C4-2B (cell line): ENCODE measurements around the gene IMPDH1.

Experiments used
- H3K27ac ChIP-seq: fragments of 450-650 bp; 2 replicates; pipeline ENCODE4 v1.5.1; 2017
- ZFX ChIP-seq: fragments of 450-650 bp; IDR thresholded peaks from 2 replicates; pipeline ENCODE4 v1.6.1; 2017
- TF ChIP-seq, protein P1 (sequence below): fragments of 450-650 bp; conservative IDR thresholded peaks from 2 replicates; pipeline ENCODE4 v1.5.1; 2017; ENCODE audit warnings: mild to moderate bottlenecking

The IMPDH1 gene

DNA sequence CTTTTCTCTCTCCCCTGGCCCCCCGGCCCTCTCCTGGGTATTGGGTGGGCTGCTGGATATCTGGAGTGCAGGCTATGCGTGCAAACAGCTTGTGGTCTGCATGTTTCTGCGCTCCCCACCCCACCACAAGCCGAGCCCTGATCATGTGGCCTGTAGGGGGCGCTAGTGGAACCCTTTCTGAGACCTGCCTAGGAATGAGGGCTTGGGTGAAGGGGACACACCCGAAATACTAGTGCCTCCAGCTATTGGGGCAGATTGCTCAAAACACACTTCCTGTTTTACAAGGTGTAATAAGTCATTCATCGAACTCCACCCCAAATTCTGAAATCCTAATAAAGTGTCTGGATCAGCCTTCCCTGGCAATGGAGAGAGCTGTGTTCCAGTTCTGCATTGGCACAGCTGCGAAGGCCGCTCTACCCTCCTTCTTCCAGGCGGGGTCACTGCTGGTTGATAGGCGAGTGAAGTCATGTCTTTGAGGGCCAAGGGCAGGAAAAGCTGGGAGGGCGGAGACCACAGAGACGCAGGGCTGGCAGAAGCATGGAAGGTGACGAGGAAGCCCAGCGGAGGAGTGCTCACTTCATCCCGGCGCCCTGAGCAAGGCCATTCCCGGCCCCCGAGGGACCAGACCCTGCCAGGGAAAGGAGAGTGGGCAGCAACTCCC, 28.5 kb downstream of the IMPDH1 start:
- TF ChIP-seq, protein P1, sequence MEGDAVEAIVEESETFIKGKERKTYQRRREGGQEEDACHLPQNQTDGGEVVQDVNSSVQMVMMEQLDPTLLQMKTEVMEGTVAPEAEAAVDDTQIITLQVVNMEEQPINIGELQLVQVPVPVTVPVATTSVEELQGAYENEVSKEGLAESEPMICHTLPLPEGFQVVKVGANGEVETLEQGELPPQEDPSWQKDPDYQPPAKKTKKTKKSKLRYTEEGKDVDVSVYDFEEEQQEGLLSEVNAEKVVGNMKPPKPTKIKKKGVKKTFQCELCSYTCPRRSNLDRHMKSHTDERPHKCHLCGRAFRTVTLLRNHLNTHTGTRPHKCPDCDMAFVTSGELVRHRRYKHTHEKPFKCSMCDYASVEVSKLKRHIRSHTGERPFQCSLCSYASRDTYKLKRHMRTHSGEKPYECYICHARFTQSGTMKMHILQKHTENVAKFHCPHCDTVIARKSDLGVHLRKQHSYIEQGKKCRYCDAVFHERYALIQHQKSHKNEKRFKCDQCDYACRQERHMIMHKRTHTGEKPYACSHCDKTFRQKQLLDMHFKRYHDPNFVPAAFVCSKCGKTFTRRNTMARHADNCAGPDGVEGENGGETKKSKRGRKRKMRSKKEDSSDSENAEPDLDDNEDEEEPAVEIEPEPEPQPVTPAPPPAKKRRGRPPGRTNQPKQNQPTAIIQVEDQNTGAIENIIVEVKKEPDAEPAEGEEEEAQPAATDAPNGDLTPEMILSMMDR = peak; percentile 88
- TF ChIP-seq ZFX = no peak
- no peak overlapping the region for H3K27ac ChIP-seq

DNA sequence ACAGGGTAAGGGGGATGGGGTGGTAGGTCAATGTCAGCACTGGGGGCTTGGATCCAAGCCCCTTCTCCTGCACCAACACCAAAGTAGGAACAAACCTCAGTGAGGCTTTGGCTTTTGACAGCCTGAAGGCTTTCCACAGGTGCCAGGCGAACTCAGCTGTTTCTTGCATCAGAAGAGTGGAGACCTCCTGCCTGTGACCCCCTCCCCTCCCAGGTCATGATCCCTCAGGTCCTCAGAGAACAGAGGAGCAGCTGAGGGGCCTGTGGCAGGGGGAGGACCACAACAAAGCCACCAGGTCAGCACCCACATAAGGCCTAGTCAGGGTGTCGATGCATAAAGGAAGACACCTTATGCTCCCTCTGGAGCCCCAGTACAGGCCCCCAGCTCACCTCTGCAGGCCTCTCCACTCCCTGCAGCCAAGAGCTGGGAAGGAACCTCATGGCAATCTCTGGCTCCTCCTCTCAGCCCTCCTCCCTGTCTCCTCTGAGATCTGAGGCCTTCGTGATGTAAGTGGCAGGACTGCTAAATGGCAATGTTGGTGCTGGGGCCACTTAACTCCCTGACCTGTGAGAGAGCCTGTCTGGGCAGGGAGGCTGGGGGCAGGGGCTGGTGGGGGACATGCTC, 29.2 kb downstream of the IMPDH1 start:
- TF ChIP-seq, protein P1 = no peak
- TF ChIP-seq ZFX = no peak
- H3K27ac ChIP-seq = no peak overlapping the region

DNA sequence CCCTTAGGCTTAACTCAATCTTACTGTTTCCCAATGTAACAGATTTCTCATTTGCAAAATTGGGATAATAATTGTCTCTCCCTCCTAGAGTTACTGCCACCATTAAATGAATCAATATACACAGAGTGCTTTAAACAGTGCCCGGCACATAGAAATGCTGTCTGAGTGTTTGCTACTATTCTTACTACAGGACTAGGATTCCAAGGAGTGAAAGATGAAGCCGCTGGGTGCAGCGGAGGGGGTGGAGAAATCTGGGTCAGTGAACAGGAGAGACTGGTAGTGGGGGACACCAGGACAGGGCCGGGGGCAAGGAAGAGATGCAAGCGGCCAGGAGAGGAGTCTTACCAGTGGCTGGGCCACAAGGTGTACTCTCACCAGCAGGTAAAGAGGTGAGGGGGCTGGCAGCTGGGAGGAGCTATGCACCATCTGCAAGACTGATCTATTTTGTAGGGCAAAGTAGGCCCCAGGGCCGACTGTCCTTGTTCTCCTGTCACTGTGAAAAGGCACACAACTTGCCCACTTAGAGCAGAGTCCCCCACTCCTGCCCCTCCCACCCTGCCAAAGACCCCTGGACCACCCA, 29.8 kb downstream of the IMPDH1 start:
- no peak overlapping the region for H3K27ac ChIP-seq
- TF ChIP-seq, protein P1 = no peak
- no peak for TF ChIP-seq ZFX

DNA sequence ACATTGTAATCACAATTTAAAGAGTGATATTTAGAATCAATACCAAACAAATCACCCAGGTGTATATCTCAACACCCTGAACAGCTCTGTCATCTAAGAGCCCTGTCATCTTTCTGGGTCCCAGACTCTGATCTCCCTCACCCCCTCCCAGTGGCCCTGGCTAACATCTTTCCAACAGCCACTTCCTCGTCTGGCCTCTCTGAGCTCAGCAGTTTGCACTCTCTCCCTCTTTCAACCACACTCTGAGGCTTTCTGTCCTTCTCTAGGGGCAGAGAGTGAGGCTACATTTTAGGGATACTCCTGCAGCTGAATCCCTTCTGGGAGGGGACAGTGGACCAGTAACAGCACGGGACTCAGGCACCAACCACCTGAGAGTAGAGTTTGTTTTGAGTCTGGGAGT, 31.1 kb downstream of the IMPDH1 start:
- no peak overlapping the region for H3K27ac ChIP-seq
- TF ChIP-seq, protein P1 = no peak
- no peak for TF ChIP-seq ZFX

DNA sequence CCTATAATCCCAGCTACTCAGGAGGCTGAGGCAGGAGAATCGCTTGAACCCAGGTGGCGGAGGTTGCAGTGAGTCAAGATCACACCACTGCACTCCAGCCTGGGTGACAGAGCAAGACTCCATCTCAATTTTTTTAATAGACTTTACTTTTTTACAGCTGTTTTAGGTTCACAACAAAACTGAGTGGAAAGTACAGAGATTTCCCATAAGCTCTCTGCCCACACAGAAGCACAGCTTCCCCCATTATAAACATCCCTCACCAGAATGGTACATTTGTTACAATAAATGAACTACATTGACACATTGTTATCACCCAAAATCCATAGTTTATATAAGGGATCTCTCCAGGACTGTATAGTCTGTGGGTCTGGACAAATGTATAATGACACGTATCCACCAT, 33.7 kb downstream of the IMPDH1 start:
- TF ChIP-seq, protein P1 = no peak
- no peak for TF ChIP-seq ZFX

DNA sequence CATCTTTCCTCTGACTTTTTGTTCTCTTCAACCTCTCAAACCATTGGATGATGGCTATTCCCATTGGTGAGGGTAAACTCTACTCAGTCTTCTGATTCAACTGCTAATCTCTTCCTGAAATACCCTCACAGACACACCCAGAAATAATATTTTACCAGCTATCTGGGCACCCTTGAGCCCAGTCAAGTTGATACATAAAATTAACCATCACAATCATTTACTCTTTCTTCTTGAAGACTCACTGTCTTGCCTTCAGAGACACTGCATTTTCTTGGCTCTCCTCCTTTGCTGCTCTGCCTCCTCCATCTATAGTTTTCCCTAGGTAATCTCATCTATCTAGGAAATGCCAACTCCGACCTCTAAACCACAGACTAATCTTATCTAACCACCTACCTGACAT, 35.7 kb downstream of the IMPDH1 start:
- TF ChIP-seq, protein P1 = no peak
- TF ChIP-seq ZFX = no peak
- H3K27ac ChIP-seq = no peak overlapping the region

More for the DNA sequence above, 33.7 kb downstream of the IMPDH1 start:
- no peak overlapping the region for H3K27ac ChIP-seq

DNA sequence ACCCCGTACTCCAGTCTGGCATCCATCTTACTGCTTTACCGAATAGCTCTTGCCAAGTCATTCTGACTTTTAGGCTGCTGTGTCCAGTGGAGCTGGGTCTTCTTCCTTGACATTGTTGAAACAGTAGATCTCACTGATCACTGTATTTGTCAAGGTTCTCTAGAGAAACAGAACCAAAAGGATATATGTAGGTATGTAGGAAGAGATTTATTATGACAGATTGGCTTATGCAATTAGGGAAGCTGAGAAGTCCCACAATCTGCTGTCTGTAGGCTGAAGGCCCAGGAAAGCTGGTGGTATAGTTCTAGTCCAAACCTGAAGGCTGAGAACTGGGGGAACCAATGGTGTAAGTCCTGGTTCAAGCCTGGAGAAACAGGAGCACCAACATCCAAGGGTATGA, 36.2 kb downstream of the IMPDH1 start:
- H3K27ac ChIP-seq = no peak overlapping the region
- no peak for TF ChIP-seq ZFX
- TF ChIP-seq, protein P1 = no peak
